ENCODE results near the gene CRNN. TPM values are rescaled to one million over a fixed set of nuclear protein-coding genes. Genes with fewer than 3 reads are reported as not detected.

CRNN gene
- total RNA-seq, 3 donors from 2014 or later (not counting 1 experiment from before 2014, with no cell fraction given) = not detected

DNA sequence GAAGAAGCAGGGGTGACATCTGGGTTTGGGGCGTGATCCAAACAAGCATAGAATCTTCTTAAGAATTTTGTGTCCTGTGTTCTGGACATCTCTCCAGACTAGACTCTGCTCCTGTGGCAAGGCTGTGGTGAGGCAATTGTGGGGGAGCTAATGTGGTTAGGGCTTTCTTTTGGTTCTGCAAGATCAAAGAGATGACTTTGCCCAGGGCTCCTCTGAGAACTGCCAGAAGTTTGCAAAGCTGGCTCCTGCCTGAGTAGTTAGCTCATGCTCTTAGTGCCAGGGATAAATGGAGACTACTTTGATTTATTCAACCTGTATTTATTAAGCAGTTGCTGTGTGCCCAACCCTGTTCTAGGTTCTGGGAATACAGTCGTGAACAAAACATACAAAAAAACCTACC, 34.0 kb upstream of the CRNN start:
- Histone ChIP-seq H3K27me3 (ENCODE audit: control insufficient read depth, insufficient read depth, low read length) (no peaks in the 10 kb centered on the region), H3K9me3 (ENCODE audit: control insufficient read depth, insufficient read depth, low read length) (no peaks in the 10 kb centered on the region), H3K36me3 (ENCODE audit: control insufficient read depth, insufficient read depth, low read length) (no peaks in the 10 kb centered on the region), H3K4me1 (ENCODE audit: control insufficient read depth, insufficient read depth, low read length) (no peaks in the 10 kb centered on the region), H3K27ac (ENCODE audit: low read length) (no peak overlapping the region), H3K4me3 (ENCODE audit: low read length) (no peak overlapping the region)
- ATAC-seq (no peak), DNase-seq (no peak)
- Mint-ChIP-seq H3K9me3 (no peaks in the 10 kb centered on the region), H3K36me3 (no peaks in the 10 kb centered on the region), H3K27me3 (ENCODE audit: low read depth in 2 of 2) (peaks cover 7 to 17% of the 10 kb centered on the region in 2 donors), H3K4me3 (no peak overlapping the region), H3K27ac (no peak overlapping the region), H3K4me1 (no peaks in the 10 kb centered on the region)
- no peak for TF ChIP-seq CTCF (IDR thresholded peaks at IDR 0.05)
- WGBS (ENCODE audit: insufficient coverage) = 0% methylated on average over 1 of the region's 2 CpGs
- intact Hi-C loops (cut with micrococcal nuclease) = no loop called here

- Histone ChIP-seq H3K27ac (ENCODE audit: low read length) (no peak overlapping the region), H3K4me3 (ENCODE audit: low read length) (no peak overlapping the region), H3K4me1 (ENCODE audit: control insufficient read depth, insufficient read depth, low read length) (no peaks in the 10 kb centered on the region), H3K36me3 (ENCODE audit: control insufficient read depth, insufficient read depth, low read length) (no peaks in the 10 kb centered on the region), H3K27me3 (ENCODE audit: control insufficient read depth, insufficient read depth, low read length) (no peaks in the 10 kb centered on the region), H3K9me3 (ENCODE audit: control insufficient read depth, insufficient read depth, low read length) (no peaks in the 10 kb centered on the region)
- Mint-ChIP-seq H3K4me1 (no peaks in the 10 kb centered on the region), H3K27ac (no peak overlapping the region), H3K27me3 (ENCODE audit: low read depth in 2 of 2) (peaks cover 7 to 13% of the 10 kb centered on the region in 2 donors), H3K9me3 (no peaks in the 10 kb centered on the region), H3K36me3 (no peaks in the 10 kb centered on the region), H3K4me3 (no peak overlapping the region)
- 63% methylated on average over 4 of the region's 4 CpGs for WGBS (ENCODE audit: insufficient coverage)
- TF ChIP-seq CTCF (IDR thresholded peaks at IDR 0.05) = no peak
- ATAC-seq (no peak), DNase-seq (no peak)
- intact Hi-C loops (cut with micrococcal nuclease) = no loop called here
Measured at GRCh38 chr1:152447484-152447883, 33.4 kb upstream of the CRNN start.

DNA sequence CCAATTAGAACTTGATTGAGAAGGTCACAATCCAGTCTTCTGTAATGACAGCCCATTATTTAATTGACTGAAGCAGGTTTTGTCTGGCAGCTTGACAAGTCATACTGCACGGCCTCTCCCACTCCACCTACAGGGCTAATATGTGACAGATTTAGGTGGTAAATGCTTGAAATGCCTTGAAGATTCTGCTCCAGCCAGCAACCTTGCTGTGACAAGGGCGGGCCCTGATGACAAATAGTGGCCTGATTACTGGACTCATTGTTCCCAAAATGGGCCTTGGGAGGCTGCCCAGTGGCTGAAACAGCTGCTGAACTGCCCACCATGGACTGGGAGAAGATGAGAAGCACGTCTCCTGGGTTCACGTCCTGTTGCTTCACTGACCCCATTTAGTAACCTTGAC, 30.0 kb upstream of the CRNN start:
- H3K9me3 ChIP-seq (ENCODE audit: control insufficient read depth, insufficient read depth, low read length) = no peaks in the 10 kb centered on the region
- Mint-ChIP-seq H3K4me3 (no peak overlapping the region), H3K27ac (no peak overlapping the region), H3K9me3 (no peaks in the 10 kb centered on the region), H3K4me1 (no peaks in the 10 kb centered on the region), H3K27me3 (ENCODE audit: low read depth in 2 of 2) (peaks cover 3 to 9% of the 10 kb centered on the region in 2 donors), H3K36me3 (no peaks in the 10 kb centered on the region)
- DNase-seq = no peak
- no peaks in the 10 kb centered on the region for H3K36me3 ChIP-seq (ENCODE audit: control insufficient read depth, insufficient read depth, low read length)
- H3K27ac ChIP-seq (ENCODE audit: low read length) = no peak overlapping the region
- WGBS (ENCODE audit: insufficient coverage) = 80% methylated on average over 3 of the region's 4 CpGs
- H3K4me3 ChIP-seq (ENCODE audit: low read length) = no peak overlapping the region
- intact Hi-C loops (cut with micrococcal nuclease) = loop anchor here (5.0 kb wide), 2 partner anchors 257 to 392 kb away; no protein-coding TSS in a partner anchor
- no peak for TF ChIP-seq CTCF (IDR thresholded peaks at IDR 0.05)
- ATAC-seq = no peak
- peaks cover 5% of the 10 kb centered on the region for H3K4me1 ChIP-seq (ENCODE audit: control insufficient read depth, insufficient read depth, low read length)
- H3K27me3 ChIP-seq (ENCODE audit: control insufficient read depth, insufficient read depth, low read length) = no peaks in the 10 kb centered on the region

- Mint-ChIP-seq H3K9me3 (no peaks in the 10 kb centered on the region), H3K27me3 (ENCODE audit: low read depth in 2 of 2) (peaks cover 15 to 16% of the 10 kb centered on the region in 2 donors), H3K27ac (no peak overlapping the region), H3K4me3 (no peak overlapping the region), H3K36me3 (no peaks in the 10 kb centered on the region), H3K4me1 (no peaks in the 10 kb centered on the region)
- no peak for DNase-seq
- Histone ChIP-seq H3K9me3 (ENCODE audit: control insufficient read depth, insufficient read depth, low read length) (no peaks in the 10 kb centered on the region), H3K36me3 (ENCODE audit: control insufficient read depth, insufficient read depth, low read length) (no peaks in the 10 kb centered on the region), H3K4me1 (ENCODE audit: control insufficient read depth, insufficient read depth, low read length) (peaks cover 5% of the 10 kb centered on the region), H3K27ac (ENCODE audit: low read length) (no peak overlapping the region), H3K4me3 (ENCODE audit: low read length) (no peak overlapping the region), H3K27me3 (ENCODE audit: control insufficient read depth, insufficient read depth, low read length) (no peaks in the 10 kb centered on the region)
- TF ChIP-seq CTCF (IDR thresholded peaks at IDR 0.05) = no peak
- no peak for ATAC-seq
- WGBS (ENCODE audit: insufficient coverage) = 37% methylated on average over 3 of the region's 3 CpGs
- intact Hi-C loops (cut with micrococcal nuclease) = loop anchor here (5.0 kb wide), 2 partner anchors 255 to 390 kb away; no protein-coding TSS in a partner anchor
Measured at GRCh38 chr1:152442765-152443164, 28.7 kb upstream of the CRNN start.

Measured in natural killer cell (primary cell).